ENCODE measurements around the gene TCEANC2.

- no peak for TF ChIP-seq CTCF (IDR thresholded peaks at IDR 0.05 in 4 of 5, conservative IDR thresholded peaks at IDR 0.05 in 1 of 5)
- no peak for TF ChIP-seq POLR2A (IDR thresholded peaks at IDR 0.05)
Measured at GRCh38 chr1:54112027-54112426, 58.6 kb downstream of the TCEANC2 start.
